Trophoblast cell (in vitro differentiated cells and primary cell): Measurements from ENCODE around the gene MYCN.

Source experiments
- DNase-seq, 2 donors: peaks; one replicate each; pipeline ENCODE4 v3.0.0-alpha.2; 2016
- H2AFZ ChIP-seq: 2 replicates; pipeline ENCODE4 v1.6.1; 2013; ENCODE audit warnings: low read length, moderate library complexity, mild to moderate bottlenecking; ENCODE audit not compliant: insufficient read depth, poor library complexity
- H2AK5ac ChIP-seq: 2 replicates; pipeline ENCODE4 v1.6.1; 2013; ENCODE audit warnings: mild to moderate bottlenecking, low read length
- H2BK120ac ChIP-seq: 2 replicates; pipeline ENCODE4 v1.6.1; 2013; ENCODE audit warnings: low read length, mild to moderate bottlenecking, moderate library complexity; ENCODE audit not compliant: insufficient read depth, poor library complexity
- H2BK12ac ChIP-seq: 2 replicates; pipeline ENCODE4 v1.6.1; 2013; ENCODE audit warnings: mild to moderate bottlenecking, low read length, moderate library complexity
- H2BK5ac ChIP-seq: 2 replicates; pipeline ENCODE4 v1.6.1; 2013; ENCODE audit warnings: low read length, low read depth, moderate library complexity, mild to moderate bottlenecking; ENCODE audit not compliant: poor library complexity
- H3K14ac ChIP-seq: 2 replicates; pipeline ENCODE4 v1.6.1; 2013; ENCODE audit warnings: mild to moderate bottlenecking, low read length
- H3K18ac ChIP-seq: 2 replicates; pipeline ENCODE4 v1.6.1; 2013; ENCODE audit warnings: mild to moderate bottlenecking, low read length
- H3K23ac ChIP-seq: 2 replicates; pipeline ENCODE4 v1.6.1; 2013; ENCODE audit warnings: low read length
- H3K27ac ChIP-seq: 2 replicates; pipeline ENCODE4 v1.5.1; 2013; ENCODE audit warnings: low read depth, mild to moderate bottlenecking, inconsistent platforms, low read length, moderate library complexity
- H3K27me3 ChIP-seq: 2 replicates; pipeline ENCODE4 v1.6.1; 2013; ENCODE audit warnings: inconsistent platforms, mild to moderate bottlenecking, low read length, moderate library complexity; ENCODE audit not compliant: insufficient read depth
- H3K36me3 ChIP-seq, 2 experiments: 1 replicate in 1 of 2; 2 replicates in 1 of 2; pipeline ENCODE4 v1.6.1; 2013; ENCODE audit warnings: low read length in 2 of 2, mild to moderate bottlenecking in 2 of 2, moderate library complexity in 1 of 2; ENCODE audit not compliant: insufficient read depth in 2 of 2, control insufficient read depth in 1 of 2
- H3K4ac ChIP-seq: 2 replicates; pipeline ENCODE4 v1.6.1; 2013; ENCODE audit warnings: low read depth, mild to moderate bottlenecking, low read length, moderate library complexity
- H3K4me1 ChIP-seq, 2 experiments: 1 replicate in 1 of 2; 2 replicates in 1 of 2; pipeline ENCODE4 v1.6.1; 2013; ENCODE audit warnings: low read length in 2 of 2, mild to moderate bottlenecking in 2 of 2, moderate library complexity in 1 of 2; ENCODE audit not compliant: insufficient read depth in 2 of 2, control insufficient read depth in 1 of 2
- H3K4me2 ChIP-seq: 2 replicates; pipeline ENCODE4 v1.6.1; 2013; ENCODE audit warnings: inconsistent platforms, mild to moderate bottlenecking, low read length, moderate library complexity
- H3K4me3 ChIP-seq: 2 replicates; pipeline ENCODE4 v1.5.1; 2013; ENCODE audit warnings: mild to moderate bottlenecking, low read depth, low read length, inconsistent platforms
- H3K79me1 ChIP-seq: one replicate; pipeline ENCODE4 v1.6.1; 2013; ENCODE audit warnings: low read length
- H3K79me2 ChIP-seq: 2 replicates; pipeline ENCODE4 v1.6.1; 2013; ENCODE audit warnings: low read length, mild to moderate bottlenecking; ENCODE audit not compliant: control insufficient read depth, insufficient read depth, poor library complexity
- H3K9ac ChIP-seq: 2 replicates; pipeline ENCODE4 v1.6.1; 2013; ENCODE audit warnings: mild to moderate bottlenecking, low read length
- H3K9me3 ChIP-seq: 2 replicates; pipeline ENCODE4 v1.6.1; 2013; ENCODE audit warnings: low read depth, mild to moderate bottlenecking, control low read depth, inconsistent platforms, low read length; ENCODE audit not compliant: insufficient read depth
- H4K12ac ChIP-seq: 2 replicates; pipeline ENCODE4 v1.6.1; 2013; ENCODE audit warnings: low read depth, mild to moderate bottlenecking, low read length, moderate library complexity
- H4K8ac ChIP-seq: 2 replicates; pipeline ENCODE4 v1.6.1; 2013; ENCODE audit warnings: low read depth, mild to moderate bottlenecking, low read length, moderate library complexity
- H4K91ac ChIP-seq: one replicate; pipeline ENCODE4 v1.6.1; 2013; ENCODE audit warnings: low read depth, mild to moderate bottlenecking, low read length, moderate library complexity
- WGBS: extraction: QIAGEN DNeasy Blood & Tissue Kit; methylation state at CpG from one replicate; pipeline ENCODE4 v1.1.7; 2013; ENCODE audit warnings: missing lambda C conversion rate; ENCODE audit not compliant: insufficient read length, insufficient coverage; ENCODE audit errors: extremely low coverage; 5-methylcytosine and 5-hydroxymethylcytosine counted together

Gene MYCN

GRCh38 chr2:15980605-15981098, 40.3 kb downstream of the MYCN start:
- no peak overlapping the region for H3K18ac ChIP-seq
- H2BK5ac ChIP-seq: no peak overlapping the region
- WGBS: no CpG with 5 or more reads among the region's 14 CpGs
- H3K9me3 ChIP-seq: no peaks in the 10 kb centered on the region
- H3K79me2 ChIP-seq: no peaks in the 10 kb centered on the region
- peaks cover 2% of the 10 kb centered on the region for H3K79me1 ChIP-seq
- peak in 1 of 2 donors; percentile 32 for DNase-seq
- no peak overlapping the region for H2AK5ac ChIP-seq
- H2AFZ ChIP-seq: no peak overlapping the region
- H3K27me3 ChIP-seq: no peaks in the 10 kb centered on the region
- no peak overlapping the region for H2BK120ac ChIP-seq
- no peaks in the 10 kb centered on the region for H3K36me3 ChIP-seq
- H3K4ac ChIP-seq: no peak overlapping the region
- H3K14ac ChIP-seq: no peak overlapping the region
- no peak overlapping the region for H3K4me2 ChIP-seq
- H2BK12ac ChIP-seq: no peak overlapping the region
- H3K27ac ChIP-seq: no peak overlapping the region
- H4K12ac ChIP-seq: no peak overlapping the region
- H3K9ac ChIP-seq: no peak overlapping the region
- no peak overlapping the region for H3K4me3 ChIP-seq
- no peak overlapping the region for H3K23ac ChIP-seq
- H3K4me1 ChIP-seq: peaks cover 9% of the 10 kb centered on the region in 2 experiments
- no peak overlapping the region for H4K8ac ChIP-seq
- no peak overlapping the region for H4K91ac ChIP-seq

- H4K12ac ChIP-seq: no peak overlapping the region
- no peak overlapping the region for H2BK5ac ChIP-seq
- H3K9me3 ChIP-seq: no peaks in the 10 kb centered on the region
- peak in 1 of 2 donors; percentile 35 for DNase-seq
- no CpG with 5 or more reads among the region's 8 CpGs for WGBS
- H4K8ac ChIP-seq: no peak overlapping the region
- H3K4me3 ChIP-seq: no peak overlapping the region
- H3K79me2 ChIP-seq: no peaks in the 10 kb centered on the region
- no peak overlapping the region for H3K9ac ChIP-seq
- H2BK120ac ChIP-seq: no peak overlapping the region
- H4K91ac ChIP-seq: no peak overlapping the region
- no peak overlapping the region for H3K4me2 ChIP-seq
- H3K4ac ChIP-seq: no peak overlapping the region
- H3K14ac ChIP-seq: no peak overlapping the region
- H2AFZ ChIP-seq: no peak overlapping the region
- no peaks in the 10 kb centered on the region for H3K27me3 ChIP-seq
- H3K79me1 ChIP-seq: peaks cover 2% of the 10 kb centered on the region
- H2BK12ac ChIP-seq: no peak overlapping the region
- H3K27ac ChIP-seq: no peak overlapping the region
- H3K4me1 ChIP-seq: peaks cover 13 to 16% of the 10 kb centered on the region in 2 experiments
- H2AK5ac ChIP-seq: no peak overlapping the region
- H3K36me3 ChIP-seq: no peaks in the 10 kb centered on the region
- no peak overlapping the region for H3K23ac ChIP-seq
- no peak overlapping the region for H3K18ac ChIP-seq
Observed at GRCh38 chr2:15981646-15982045, 41.3 kb downstream of the MYCN start.

GRCh38 chr2:15982285-15983044, 42.1 kb downstream of the MYCN start:
- Histone ChIP-seq H2BK120ac (no peak overlapping the region), H3K18ac (no peak overlapping the region), H4K91ac (no peak overlapping the region), H3K9me3 (no peaks in the 10 kb centered on the region), H3K27me3 (no peaks in the 10 kb centered on the region), H3K36me3 (no peaks in the 10 kb centered on the region), H3K23ac (no peak overlapping the region), H3K4me2 (no peak overlapping the region), H3K4me3 (no peak overlapping the region), H4K12ac (no peak overlapping the region), H3K14ac (no peak overlapping the region), H3K4me1 (peaks cover 13 to 18% of the 10 kb centered on the region in 2 experiments), H2BK5ac (no peak overlapping the region), H2BK12ac (no peak overlapping the region), H3K27ac (no peak overlapping the region), H3K79me1 (peaks cover 2% of the 10 kb centered on the region), H4K8ac (no peak overlapping the region), H2AFZ (no peak overlapping the region), H3K79me2 (no peaks in the 10 kb centered on the region), H3K4ac (no peak overlapping the region), H2AK5ac (no peak overlapping the region), H3K9ac (no peak overlapping the region)
- peak in 1 of 2 donors; percentile 42 for DNase-seq
- WGBS: no CpG with 5 or more reads among the region's 10 CpGs

GRCh38 chr2:15983496-15983895, 43.1 kb downstream of the MYCN start:
- Histone ChIP-seq H2BK5ac (no peak overlapping the region), H3K79me1 (peaks cover 2% of the 10 kb centered on the region), H3K79me2 (no peaks in the 10 kb centered on the region), H3K23ac (no peak overlapping the region), H3K4ac (no peak overlapping the region), H3K9ac (no peak overlapping the region), H3K36me3 (no peaks in the 10 kb centered on the region), H4K91ac (no peak overlapping the region), H2BK12ac (no peak overlapping the region), H3K9me3 (no peaks in the 10 kb centered on the region), H3K4me2 (no peak overlapping the region), H3K27ac (no peak overlapping the region), H3K18ac (no peak overlapping the region), H2AFZ (no peak overlapping the region), H4K8ac (no peak overlapping the region), H4K12ac (no peak overlapping the region), H3K14ac (no peak overlapping the region), H3K27me3 (no peaks in the 10 kb centered on the region), H2BK120ac (no peak overlapping the region), H3K4me3 (no peak overlapping the region), H2AK5ac (no peak overlapping the region), H3K4me1 (peaks cover 13 to 17% of the 10 kb centered on the region in 2 experiments)
- no peak for DNase-seq
- no CpG with 5 or more reads among the region's 8 CpGs for WGBS
